Suprapubic skin (tissue), 4 donors: ENCODE results near the gene NBPF15.
"Not testable (repeated sequence)": the region's sequence is repeated elsewhere in the genome, so short reads cannot be mapped to it uniquely, and the experiment has no call there.

Source experiments
- CTCF ChIP-seq, 2 donors: fragments of 200-600 bp in 1 of 2; fragments of 450-650 bp in 1 of 2; sonication (generic) in 1 of 2; IDR thresholded peaks; one replicate each; pipeline ENCODE4 v1.5.1; 2016 to 2019; ENCODE audit warnings: antibody characterized with exemption in 2 of 2, mild to moderate bottlenecking in 1 of 2, moderate library complexity in 1 of 2
- EP300 ChIP-seq: sonication (generic); formaldehyde crosslinking; IDR thresholded peaks from one replicate; pipeline ENCODE4 v1.6.1; 2017; ENCODE audit warnings: antibody characterized with exemption
- POLR2A ChIP-seq, 2 donors: fragments of 450-650 bp; IDR thresholded peaks; one replicate each; pipeline ENCODE4 v1.6.1; 2017; ENCODE audit warnings: antibody characterized with exemption in 2 of 2, mild to moderate bottlenecking in 2 of 2, moderate library complexity in 2 of 2
- POLR2AphosphoS5 ChIP-seq, 3 donors: sonication (generic); formaldehyde crosslinking; IDR thresholded peaks; one replicate each; pipeline ENCODE4 v1.6.1; 2017; ENCODE audit warnings: antibody characterized with exemption in 3 of 3

GRCh38 chr1:144490394-144490793 lies 28.9 kb upstream of the NBPF15 start:
- not testable (repeated sequence) for TF ChIP-seq POLR2A (IDR thresholded peaks at IDR 0.05); POLR2AphosphoS5 (IDR thresholded peaks at IDR 0.05); CTCF (IDR thresholded peaks at IDR 0.05); EP300
